B cell (primary cell): ENCODE results near the gene TNF.

Experiments
- CTCF ChIP-seq: fragments of 200-600 bp; IDR thresholded peaks from one replicate; pipeline ENCODE4 v1.8.0; 2022; ENCODE audit warnings: antibody characterized with exemption, mild to moderate bottlenecking
- EZH2 ChIP-seq: IDR thresholded peaks from 2 replicates; pipeline ENCODE4 v1.6.1; 2012; ENCODE audit warnings: borderline replicate concordance, low read depth, mild to moderate bottlenecking, moderate library complexity, low read length; ENCODE audit not compliant: insufficient read depth, poor library complexity, severe bottlenecking

DNA sequence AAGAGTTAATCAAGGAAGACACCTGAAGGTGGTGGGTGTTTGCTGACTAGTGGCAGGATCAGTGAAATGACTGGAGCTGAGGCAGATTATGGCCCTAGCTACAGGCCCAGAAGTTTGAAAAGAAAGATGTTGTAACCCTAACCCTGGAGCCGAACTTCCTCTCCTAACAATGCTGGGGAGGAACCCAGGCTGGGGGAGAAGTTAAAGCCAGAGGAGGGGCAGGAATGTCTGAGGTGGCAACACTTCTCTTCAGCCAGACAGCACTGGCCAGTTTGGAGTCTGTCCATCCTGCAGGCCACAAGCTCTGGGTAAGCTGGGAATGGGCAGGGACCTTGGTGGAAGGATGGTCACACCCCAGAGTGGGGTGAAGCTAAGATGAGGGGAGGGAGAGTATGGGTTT lies 10.6 kb downstream of the TNF start, which contains the start of gene LST1:
- no peak for TF ChIP-seq CTCF
- no peak for TF ChIP-seq EZH2
